HepG2 (cell line): ENCODE results near the gene CD4. TPM values are rescaled to one million over a fixed set of nuclear protein-coding genes. Genes with fewer than 3 reads are reported as not detected.

Experiments
- CREB3 ChIP-seq: sonication (generic); formaldehyde crosslinking; IDR thresholded peaks from 2 replicates; pipeline ENCODE4 v1.5.0; 2020; ENCODE audit warnings: missing genetic modification reagents
- GMEB1 ChIP-seq: sonication (generic); formaldehyde crosslinking; IDR thresholded peaks from 2 replicates; pipeline ENCODE4 v1.5.1; 2020; ENCODE audit warnings: missing genetic modification reagents, mild to moderate bottlenecking, borderline replicate concordance
- MED13 ChIP-seq: sonication (generic); formaldehyde crosslinking; IDR thresholded peaks from 2 replicates; pipeline ENCODE4 v1.5.0; 2020; ENCODE audit warnings: missing genetic modification reagents
- MTF1 ChIP-seq: sonication (generic); formaldehyde crosslinking; IDR thresholded peaks from 2 replicates; pipeline ENCODE4 v1.5.0; 2020; ENCODE audit warnings: missing genetic modification reagents
- SRY ChIP-seq: sonication (generic); formaldehyde crosslinking; IDR thresholded peaks from 2 replicates; pipeline ENCODE4 v1.8.0; 2022; ENCODE audit warnings: mild to moderate bottlenecking, missing genetic modification reagents
- TCF12 ChIP-seq, 2 experiments: fragments of 450-650 bp in 1 of 2; sonication (generic) in 1 of 2; formaldehyde crosslinking in 1 of 2; IDR thresholded peaks; 2 replicates each; pipeline versions ENCODE4 v1.6.1 to v1.8.0; 2017 to 2022; ENCODE audit warnings: antibody characterized with exemption in 1 of 2, mild to moderate bottlenecking in 1 of 2, missing genetic modification reagents in 1 of 2, moderate library complexity in 1 of 2
- ZBTB8A ChIP-seq: sonication (generic); formaldehyde crosslinking; IDR thresholded peaks from 2 replicates; pipeline ENCODE4 v1.4.0; 2020; ENCODE audit warnings: mild to moderate bottlenecking, low read depth, missing genetic modification reagents, borderline replicate concordance
- ZFP36L2 ChIP-seq: sonication (generic); formaldehyde crosslinking; IDR thresholded peaks from 2 replicates; pipeline ENCODE4 v1.4.0; 2020; ENCODE audit warnings: missing genetic modification reagents
- ZHX2 ChIP-seq, 2 experiments: sonication (generic) in 1 of 2; formaldehyde crosslinking in 1 of 2; IDR thresholded peaks; 2 replicates each; pipeline versions ENCODE4 v1.6.1 to v1.9.0; 2014 to 2022; ENCODE audit warnings: antibody characterized with exemption in 1 of 2, borderline replicate concordance in 1 of 2, inconsistent platforms in 1 of 2, low read depth in 1 of 2, missing genetic modification reagents in 1 of 2
- ZNF503 ChIP-seq: sonication (generic); formaldehyde crosslinking; IDR thresholded peaks from 2 replicates; pipeline ENCODE4 v1.4.0; 2020; ENCODE audit warnings: missing genetic modification reagents
- ZNF552 ChIP-seq: sonication (generic); formaldehyde crosslinking; IDR thresholded peaks from 2 replicates; pipeline ENCODE4 v1.9.0; 2022; ENCODE audit warnings: missing genetic modification reagents, mild to moderate bottlenecking, borderline replicate concordance
- ZNF577 ChIP-seq: sonication (generic); formaldehyde crosslinking; IDR thresholded peaks from 2 replicates; pipeline ENCODE4 v1.4.0; 2020; ENCODE audit warnings: mild to moderate bottlenecking, low read depth, missing genetic modification reagents, borderline replicate concordance
- ZNF660 ChIP-seq: sonication (generic); formaldehyde crosslinking; IDR thresholded peaks from 2 replicates; pipeline ENCODE4 v1.5.1; 2020; ENCODE audit warnings: mild to moderate bottlenecking, low read depth, missing genetic modification reagents, borderline replicate concordance
- ZNF674 ChIP-seq: sonication (generic); formaldehyde crosslinking; IDR thresholded peaks from 2 replicates; pipeline ENCODE4 v1.5.0; 2020; ENCODE audit warnings: low read depth, mild to moderate bottlenecking, missing genetic modification reagents
- polyA plus RNA-seq, 8 experiments: library from polyadenylated mRNA; depleted of rRNA in 3 of 8; stranded (reverse) in 7 of 8; unstranded in 1 of 8; fragments of >200 nt; fragmentation: Illumina TruSeq in 4 of 8; extraction: Trizol in 4 of 8; gene quantifications; 2 replicates each; pipeline versions ENCODE4 v1.2.1 to v1.2.3, GENCODE V29; 2011 to 2016; ENCODE audit warnings: low read depth in 4 of 8, missing spikeins in 1 of 8, mixed read lengths in 1 of 8; ENCODE audit not compliant: insufficient read depth in 1 of 8
- total RNA-seq, 5 experiments: library from RNA; depleted of rRNA; stranded (reverse); fragments of >200 nt; fragmentation: Illumina TruSeq; extraction: Trizol; gene quantifications; 2 replicates each; pipeline ENCODE4 v1.2.3, GENCODE V29; 2016; ENCODE audit warnings: low read depth in 1 of 5

The CD4 gene
- total and polyA plus RNA-seq, 2 of the 13 experiments (the other 11 are each of a cell fraction or from before 2014, with no cell fraction given): 0.07 to 0.95 TPM

GRCh38 chr12:6767353-6768319 lies 21.7 kb upstream of the CD4 start (continued):
- TF ChIP-seq MTF1 (CRISPR knock-in tag) (no peak), MED13 (no peak), ZFP36L2 (CRISPR knock-in tag) (0 out of 2 replicates have a peak, but pooled peaks have one; percentile 14), CREB3 (no peak), ZNF674 (no peak), ZNF552 (CRISPR knock-in tag) (no peak), GMEB1 (CRISPR knock-in tag) (peak; percentile 34; the same call in 1 of the 2 replicates), ZNF503 (CRISPR knock-in tag) (no peak), ZHX2 (IDR thresholded peaks at IDR 0.05; ENCODE audit: low read depth) (no peak), ZHX2 (CRISPR knock-in tag; IDR thresholded peaks at IDR 0.05; ENCODE audit: borderline replicate concordance) (no peak), TCF12 (IDR thresholded peaks at IDR 0.05) (no peak), TCF12 (CRISPR knock-in tag; IDR thresholded peaks at IDR 0.05) (no peak), ZNF660 (CRISPR knock-in tag) (no peak), SRY (CRISPR knock-in tag) (peak; percentile 92), ZBTB8A (CRISPR knock-in tag) (no peak), ZNF577 (no peak)
